ENCODE results near the gene PCK1.

Gene PCK1

GRCh38 chr20:57608516-57608915 lies 47.6 kb downstream of the PCK1 start:
- DNase-seq: no peak

- DNase-seq: no peak
These were observed 48.4 kb downstream of the PCK1 start for GRCh38 chr20:57609086-57609841.

- DNase-seq: no peak
These were observed 48.9 kb downstream of the PCK1 start for GRCh38 chr20:57609842-57610167.

- no peak for DNase-seq
These were observed 49.5 kb downstream of the PCK1 start for GRCh38 chr20:57610261-57610952.

- no peak for DNase-seq
These were observed 50.8 kb downstream of the PCK1 start for GRCh38 chr20:57611586-57612311.

GRCh38 chr20:57612436-57612835 lies 51.5 kb downstream of the PCK1 start:
- no peak for DNase-seq

GRCh38 chr20:57612916-57613315 lies 52.0 kb downstream of the PCK1 start:
- DNase-seq: no peak

- DNase-seq: no peak
These were observed 52.6 kb downstream of the PCK1 start for GRCh38 chr20:57613481-57613921.

GRCh38 chr20:57614490-57615444 lies 53.9 kb downstream of the PCK1 start:
- DNase-seq: no peak

- DNase-seq: no peak
These were observed 54.5 kb downstream of the PCK1 start for GRCh38 chr20:57615445-57615811.

- DNase-seq: no peak
These were observed 55.4 kb downstream of the PCK1 start for GRCh38 chr20:57616143-57616951.

GRCh38 chr20:57617079-57617795 lies 56.3 kb downstream of the PCK1 start:
- no peak for DNase-seq
